ENCODE data around the gene MBD5. TPM values are rescaled to one million over a fixed set of nuclear protein-coding genes. Genes with fewer than 3 reads are reported as not detected.
"Not testable (repeated sequence)": the region's sequence is repeated elsewhere in the genome, so short reads cannot be mapped to it uniquely, and the experiment has no call there.

Gene MBD5
- total RNA-seq, 1 donor from 2014 or later = 19.3 TPM

- no peak for ATAC-seq
Measured at GRCh38 chr2:148526509-148527346, 505.8 kb downstream of the MBD5 start.

- ATAC-seq = no peak
Measured at GRCh38 chr2:148527488-148528340, 506.8 kb downstream of the MBD5 start.

- ATAC-seq = no peak
Measured at GRCh38 chr2:148528356-148529064, 507.6 kb downstream of the MBD5 start.

GRCh38 chr2:148529745-148530144, 508.9 kb downstream of the MBD5 start:
- ATAC-seq = no peak

GRCh38 chr2:148530350-148530749, 509.5 kb downstream of the MBD5 start:
- no peak for ATAC-seq

DNA sequence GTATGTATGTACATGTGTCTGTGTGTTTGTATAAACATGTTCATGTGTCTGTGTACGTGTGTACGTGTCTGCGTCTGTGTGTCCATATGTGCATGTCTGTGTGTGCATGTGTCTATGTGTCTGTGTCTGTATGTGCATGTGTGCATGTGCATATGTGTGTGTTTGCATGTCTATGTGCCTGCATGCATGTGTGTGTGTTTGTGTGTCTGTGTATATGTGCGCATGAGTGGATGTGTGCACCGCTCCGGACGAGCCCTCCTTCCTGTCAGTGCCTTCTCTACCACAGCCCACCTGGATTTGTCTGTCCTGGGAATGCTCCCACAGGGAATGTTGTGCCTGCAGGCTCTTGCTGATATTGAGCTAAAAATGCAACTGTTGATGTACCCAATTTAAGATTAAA, 510.3 kb downstream of the MBD5 start:
- ATAC-seq = no peak

DNA sequence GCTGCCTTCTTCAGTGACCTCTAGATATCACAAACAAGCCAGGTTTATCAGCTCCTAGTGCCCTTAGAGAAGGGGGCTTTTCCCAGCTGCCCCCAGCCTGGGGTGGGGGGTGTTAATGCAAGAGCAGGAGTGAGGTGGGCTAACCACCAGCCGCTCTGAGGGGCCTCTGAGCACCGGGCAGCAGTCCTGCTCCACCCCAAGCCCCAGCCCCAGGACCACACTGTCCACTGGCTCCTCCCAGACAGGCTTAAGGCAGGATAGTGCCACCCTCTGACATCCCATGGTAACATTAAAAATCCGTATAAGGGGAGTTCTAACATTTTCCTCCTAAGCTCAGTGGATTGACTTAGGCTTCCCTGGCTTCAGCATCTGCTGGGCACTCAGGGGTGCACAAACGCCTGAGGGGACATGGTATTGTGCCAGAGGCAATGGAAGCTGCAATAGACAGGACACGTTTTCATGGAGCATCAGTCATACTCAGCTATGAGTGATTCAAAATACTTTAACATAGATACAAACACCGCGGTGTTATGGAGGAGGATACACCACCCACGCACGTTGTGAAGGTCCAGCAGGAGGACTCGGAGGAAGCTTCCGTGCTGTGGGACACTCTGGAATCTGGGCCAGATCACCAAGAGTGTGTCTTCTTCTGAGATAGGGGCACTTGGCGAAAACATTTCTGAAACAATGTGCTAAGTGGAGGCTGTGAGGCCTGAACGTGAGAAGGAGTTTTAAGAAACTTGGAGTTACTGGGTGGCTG, 511.0 kb downstream of the MBD5 start:
- ATAC-seq = no peak

DNA sequence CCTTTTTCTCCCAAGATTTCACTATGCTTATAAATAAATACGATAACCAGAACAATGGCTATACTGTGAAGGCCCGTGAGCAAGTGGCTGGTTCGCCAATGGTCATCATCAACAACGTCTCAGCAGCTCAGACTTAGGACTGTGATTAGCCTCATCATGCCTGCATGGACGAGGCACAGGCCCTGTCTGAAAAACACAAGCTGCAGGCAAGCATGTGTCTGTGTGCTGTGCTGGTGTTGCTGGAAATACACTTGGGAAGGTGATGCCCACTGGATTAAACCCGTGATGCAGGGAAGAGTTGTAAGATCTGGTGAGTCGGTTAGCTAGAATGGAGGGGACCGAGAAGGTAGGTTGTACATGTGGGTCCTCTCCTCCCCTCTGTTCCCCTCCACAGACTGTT, 512.1 kb downstream of the MBD5 start:
- no peak for ATAC-seq

DNA sequence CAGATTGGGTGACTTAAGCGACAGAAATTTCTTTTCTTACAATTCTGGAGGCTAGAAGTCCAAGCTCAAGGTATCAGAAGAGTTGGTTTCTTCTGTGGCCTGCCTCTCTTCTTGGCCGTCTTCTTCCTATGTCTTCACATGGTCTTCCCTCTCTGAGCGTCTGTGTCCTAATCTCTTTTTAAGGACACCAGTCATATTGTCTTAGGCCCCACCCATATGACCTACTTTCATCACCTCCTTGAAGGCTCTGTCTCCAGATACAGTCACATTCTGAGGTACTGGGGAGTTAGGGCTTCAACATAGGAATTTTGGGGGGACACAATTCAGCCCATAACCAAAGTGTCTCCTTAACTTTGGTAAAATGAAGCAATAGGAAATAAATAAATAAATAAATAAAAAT, 512.8 kb downstream of the MBD5 start:
- ATAC-seq = no peak

DNA sequence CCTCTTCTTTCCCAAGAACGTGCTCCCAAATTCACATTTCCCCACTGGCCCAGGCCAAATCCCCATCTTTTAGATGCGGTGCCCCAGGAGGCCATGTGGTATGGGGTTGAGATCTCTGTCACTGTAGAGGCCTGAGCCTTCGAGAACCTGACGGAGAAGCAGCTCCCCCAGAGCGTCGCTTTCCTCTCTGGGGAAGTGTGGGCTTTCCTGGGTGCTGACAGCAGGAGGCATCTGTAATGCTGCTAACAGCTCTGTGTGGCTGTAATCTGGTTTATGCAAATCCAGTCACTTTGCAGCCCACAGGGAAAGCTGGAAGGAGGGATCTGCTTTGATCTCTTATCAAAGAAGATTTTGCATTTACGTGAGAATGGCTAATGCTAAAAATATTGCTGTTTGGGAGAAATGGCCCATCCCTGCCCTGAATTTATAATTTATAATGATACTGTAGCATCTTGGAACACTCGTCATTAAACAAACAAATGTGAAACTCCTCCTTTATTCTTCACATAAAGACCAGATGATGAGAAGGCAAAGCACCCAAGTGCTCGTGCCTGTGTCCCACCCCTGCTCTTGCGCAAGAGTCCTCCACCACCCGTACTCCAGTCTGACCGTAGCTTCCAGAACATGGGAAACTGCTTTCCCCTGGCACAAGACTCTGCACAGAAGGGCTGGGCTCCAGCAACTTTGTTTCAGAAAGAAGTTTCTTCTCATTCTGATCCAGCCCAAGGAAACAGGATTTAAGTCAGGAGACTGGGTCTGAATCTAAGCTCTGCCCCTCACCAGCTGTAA, 513.7 kb downstream of the MBD5 start:
- no peak for ATAC-seq

DNA sequence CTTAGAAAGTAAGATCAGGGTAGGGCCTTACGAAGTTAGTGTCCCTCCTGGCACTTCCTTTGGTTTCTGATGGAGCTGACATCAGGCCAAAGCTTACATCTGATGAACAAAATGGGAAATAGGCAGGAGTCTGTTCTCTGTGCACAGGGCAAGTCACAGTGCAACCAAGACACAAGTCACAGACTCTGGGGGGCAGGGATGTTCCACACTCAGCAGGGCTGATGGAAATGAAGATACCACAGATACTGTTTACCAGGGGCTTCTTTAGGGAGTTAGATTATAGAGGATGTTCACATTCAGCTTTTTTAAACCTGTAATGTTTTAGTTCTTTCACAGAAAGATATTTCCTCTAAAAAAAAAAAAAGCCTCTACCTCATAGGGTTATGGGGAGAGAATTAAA, 517.5 kb downstream of the MBD5 start:
- no peak for ATAC-seq

- no peak for ATAC-seq
Measured at GRCh38 chr2:148540022-148540421, 519.1 kb downstream of the MBD5 start.

DNA sequence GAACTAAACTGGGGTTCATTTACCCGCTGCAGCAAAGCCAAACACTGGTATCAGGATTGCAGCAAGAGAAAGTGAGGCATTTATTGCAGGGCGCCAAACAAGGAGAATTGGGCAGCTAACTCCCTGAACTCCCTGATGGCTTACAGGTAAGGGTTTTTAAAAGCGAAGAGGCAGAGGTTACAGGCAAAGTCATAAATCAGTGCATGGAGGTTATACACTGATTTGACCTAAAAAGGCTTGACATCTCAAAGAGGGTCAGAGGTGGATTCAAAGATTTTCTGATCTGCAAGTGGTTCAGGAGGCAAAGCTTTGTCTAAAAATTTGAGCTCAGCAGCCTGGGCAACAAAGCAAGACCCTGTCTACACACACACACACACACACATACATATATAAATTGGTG, 520.9 kb downstream of the MBD5 start:
- ATAC-seq = no peak

DNA sequence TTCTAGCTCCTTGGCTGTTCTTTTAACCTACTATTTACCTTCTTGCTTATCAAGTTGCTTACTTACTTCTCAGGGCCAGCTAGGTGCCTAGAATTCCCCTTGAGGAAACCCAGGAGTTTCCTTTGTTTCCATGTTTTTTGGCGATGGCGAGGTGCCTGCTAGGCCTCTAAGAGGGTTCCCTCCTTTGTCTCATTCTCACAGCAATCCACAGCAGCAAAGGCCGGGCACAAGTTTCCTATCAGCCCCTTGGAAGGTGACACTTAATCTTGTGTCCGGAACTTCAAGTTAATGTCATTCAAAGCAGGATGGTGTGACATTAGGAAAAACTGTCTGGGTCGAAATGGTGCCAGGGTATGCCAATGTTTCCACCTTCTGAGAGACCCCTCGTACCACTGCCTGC, 521.7 kb downstream of the MBD5 start:
- ATAC-seq = no peak

GRCh38 chr2:148543088-148543540, 522.2 kb downstream of the MBD5 start:
- not testable (repeated sequence) for ATAC-seq

DNA sequence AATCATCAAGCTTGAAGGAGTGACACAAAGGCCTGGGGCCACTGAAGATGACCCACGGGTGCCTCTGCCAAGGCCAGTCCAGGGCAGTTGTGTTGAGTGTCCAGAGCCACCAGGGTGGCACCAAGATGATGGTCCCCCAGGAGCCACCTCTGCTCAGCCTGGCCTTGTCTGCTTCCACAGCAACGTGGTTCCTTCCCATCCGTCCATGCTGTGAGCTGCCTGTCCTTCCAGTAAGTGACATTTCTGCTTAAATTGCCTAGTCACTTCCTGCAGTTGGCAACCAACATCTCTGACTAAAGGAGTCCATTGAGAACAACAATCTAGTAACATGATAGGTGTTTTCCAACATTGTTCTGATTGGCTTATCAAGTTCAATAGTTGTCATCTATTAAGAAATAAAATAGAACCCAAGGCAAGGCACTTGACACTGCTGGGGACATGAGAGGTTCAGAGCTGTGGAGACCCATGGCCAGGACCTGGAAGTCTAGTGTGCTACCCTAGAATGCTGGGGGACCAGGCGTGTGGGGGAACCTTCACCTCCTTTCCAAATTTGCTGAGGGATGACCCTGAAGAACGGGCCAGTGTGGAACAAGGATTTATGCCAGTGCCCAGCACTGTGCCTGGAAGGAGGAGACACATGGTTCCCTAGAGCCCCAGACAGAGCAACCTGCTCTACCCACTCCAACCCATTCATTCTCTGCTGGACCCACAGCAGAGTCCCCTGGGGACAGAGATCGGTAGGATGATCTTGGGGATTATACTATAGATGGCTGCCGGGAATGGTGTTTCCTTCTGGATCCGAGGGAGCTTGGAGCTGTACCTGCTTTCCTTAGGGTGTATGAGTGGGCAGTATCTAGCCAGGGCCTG, 524.7 kb downstream of the MBD5 start:
- no peak for ATAC-seq

- no peak for ATAC-seq
Measured at GRCh38 chr2:148546270-148546669, 525.4 kb downstream of the MBD5 start.

DNA sequence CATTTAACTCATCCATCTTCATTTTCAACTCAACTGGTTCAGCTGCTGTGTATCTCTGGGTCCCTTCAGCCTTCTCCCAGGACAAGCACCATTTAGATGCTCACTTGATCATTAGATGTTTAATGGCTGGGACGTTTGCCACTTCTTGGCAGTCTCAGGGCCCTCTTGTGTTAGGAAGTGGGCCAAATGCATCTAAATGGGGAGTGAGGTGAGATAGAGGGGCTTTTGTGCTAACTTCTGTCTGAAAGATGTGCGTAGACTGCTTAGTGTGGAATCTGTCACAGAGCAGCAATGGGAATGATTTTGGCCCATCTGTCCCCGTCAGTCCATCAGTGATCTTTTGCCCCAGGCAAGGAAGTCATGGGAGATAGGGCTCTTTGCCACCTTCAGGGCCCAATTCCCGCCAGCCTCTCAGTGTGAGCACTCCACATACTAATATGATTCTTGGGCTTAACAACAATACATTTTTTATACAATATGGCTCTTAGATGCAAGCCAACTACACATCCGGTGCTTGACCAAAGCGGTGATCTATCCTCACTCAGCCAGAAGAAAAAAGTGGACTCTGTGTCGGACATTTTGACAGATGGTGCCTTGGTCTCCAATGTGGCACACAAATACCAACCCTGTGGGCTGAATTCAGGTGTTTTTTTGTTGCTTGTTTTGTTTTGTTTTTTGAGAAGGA, 528.0 kb downstream of the MBD5 start:
- no peak for ATAC-seq

DNA sequence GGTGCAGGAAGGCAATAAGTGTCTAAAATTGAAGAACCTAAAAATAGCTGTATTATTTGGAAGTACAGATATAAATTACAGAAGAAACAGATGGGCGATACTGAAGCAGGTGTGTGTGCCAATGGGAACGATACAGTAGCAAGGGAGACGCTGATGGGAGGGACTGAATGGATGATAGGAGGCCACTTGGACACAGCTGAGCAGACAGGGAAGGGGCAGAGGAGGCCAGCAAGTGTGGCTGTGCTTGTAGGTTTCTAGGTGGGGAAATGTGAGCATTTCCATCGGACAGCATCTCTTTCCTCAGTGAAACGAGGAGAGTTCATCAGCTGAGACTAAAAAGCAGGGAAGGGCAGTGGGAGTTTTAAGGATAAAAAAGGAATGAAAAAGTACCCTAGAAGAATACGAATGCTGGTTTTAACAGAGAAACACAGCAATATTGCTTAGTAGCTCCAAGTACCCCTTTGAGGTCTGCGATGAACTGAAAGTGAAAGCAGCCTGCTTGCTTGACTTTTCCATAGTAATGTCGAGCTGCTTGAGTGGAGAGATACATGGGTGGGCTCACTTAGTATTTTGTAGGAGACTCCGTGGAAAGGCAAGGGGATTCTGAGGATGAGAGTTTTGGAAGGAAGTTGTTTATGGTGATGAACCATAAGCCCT, 531.9 kb downstream of the MBD5 start:
- no peak for ATAC-seq

Measured in esophagus mucosa (tissue), 1 donor.